Ishikawa (cell line): ENCODE measurements around the gene ZNF385C.

Experiments
- CEBPB ChIP-seq: IDR thresholded peaks from 2 replicates; pipeline ENCODE4 v1.6.1; 2012
- CREB1 ChIP-seq: IDR thresholded peaks from 2 replicates; pipeline ENCODE4 v1.6.1; 2012; ENCODE audit warnings: low read depth
- EGR1 ChIP-seq: IDR thresholded peaks from 2 replicates; pipeline ENCODE4 v1.6.1; 2012
- EP300 ChIP-seq: IDR thresholded peaks from 2 replicates; pipeline ENCODE4 v1.6.1; 2012; ENCODE audit warnings: borderline replicate concordance
- FOXM1 ChIP-seq: IDR thresholded peaks from 2 replicates; pipeline ENCODE4 v1.6.1; 2012; ENCODE audit warnings: low read depth, borderline replicate concordance
- NFIC ChIP-seq: IDR thresholded peaks from 2 replicates; pipeline ENCODE4 v1.6.1; 2012
- RAD21 ChIP-seq: IDR thresholded peaks from 2 replicates; pipeline ENCODE4 v1.6.1; 2012; ENCODE audit warnings: low read depth
- TAF1 ChIP-seq: IDR thresholded peaks from 2 replicates; pipeline ENCODE4 v1.6.1; 2012; ENCODE audit warnings: low read depth, mild to moderate bottlenecking
- TCF12 ChIP-seq: IDR thresholded peaks from 2 replicates; pipeline ENCODE4 v1.6.1; 2012; ENCODE audit warnings: low read depth
- TEAD4 ChIP-seq: IDR thresholded peaks from 2 replicates; pipeline ENCODE4 v1.6.1; 2012
- YY1 ChIP-seq: IDR thresholded peaks from 2 replicates; pipeline ENCODE4 v1.6.1; 2012; ENCODE audit warnings: low read depth
- ZBTB7A ChIP-seq: IDR thresholded peaks from 2 replicates; pipeline ENCODE4 v1.6.1; 2012; ENCODE audit warnings: low read depth
- TF ChIP-seq, protein P1 (sequence below): IDR thresholded peaks from 2 replicates; pipeline ENCODE4 v1.6.1; 2012; ENCODE audit warnings: low read depth, mild to moderate bottlenecking
- TF ChIP-seq, protein P2 (sequence below): IDR thresholded peaks from 2 replicates; pipeline ENCODE4 v1.6.1; 2012
- TF ChIP-seq, protein P3 (sequence below): IDR thresholded peaks from 2 replicates; pipeline ENCODE4 v1.6.1; 2012

Gene ZNF385C

GRCh38 chr17:42087736-42088705 is 10.3 kb downstream of the ZNF385C start:
- TF ChIP-seq EGR1 (no peak), CREB1 (no peak), FOXM1 (no peak), NFIC (no peak), TCF12 (no peak), ZBTB7A (no peak), TAF1 (no peak), CEBPB (no peak), TEAD4 (no peak), EP300 (no peak), YY1 (no peak), RAD21 (no peak)
- TF ChIP-seq, protein P1, sequence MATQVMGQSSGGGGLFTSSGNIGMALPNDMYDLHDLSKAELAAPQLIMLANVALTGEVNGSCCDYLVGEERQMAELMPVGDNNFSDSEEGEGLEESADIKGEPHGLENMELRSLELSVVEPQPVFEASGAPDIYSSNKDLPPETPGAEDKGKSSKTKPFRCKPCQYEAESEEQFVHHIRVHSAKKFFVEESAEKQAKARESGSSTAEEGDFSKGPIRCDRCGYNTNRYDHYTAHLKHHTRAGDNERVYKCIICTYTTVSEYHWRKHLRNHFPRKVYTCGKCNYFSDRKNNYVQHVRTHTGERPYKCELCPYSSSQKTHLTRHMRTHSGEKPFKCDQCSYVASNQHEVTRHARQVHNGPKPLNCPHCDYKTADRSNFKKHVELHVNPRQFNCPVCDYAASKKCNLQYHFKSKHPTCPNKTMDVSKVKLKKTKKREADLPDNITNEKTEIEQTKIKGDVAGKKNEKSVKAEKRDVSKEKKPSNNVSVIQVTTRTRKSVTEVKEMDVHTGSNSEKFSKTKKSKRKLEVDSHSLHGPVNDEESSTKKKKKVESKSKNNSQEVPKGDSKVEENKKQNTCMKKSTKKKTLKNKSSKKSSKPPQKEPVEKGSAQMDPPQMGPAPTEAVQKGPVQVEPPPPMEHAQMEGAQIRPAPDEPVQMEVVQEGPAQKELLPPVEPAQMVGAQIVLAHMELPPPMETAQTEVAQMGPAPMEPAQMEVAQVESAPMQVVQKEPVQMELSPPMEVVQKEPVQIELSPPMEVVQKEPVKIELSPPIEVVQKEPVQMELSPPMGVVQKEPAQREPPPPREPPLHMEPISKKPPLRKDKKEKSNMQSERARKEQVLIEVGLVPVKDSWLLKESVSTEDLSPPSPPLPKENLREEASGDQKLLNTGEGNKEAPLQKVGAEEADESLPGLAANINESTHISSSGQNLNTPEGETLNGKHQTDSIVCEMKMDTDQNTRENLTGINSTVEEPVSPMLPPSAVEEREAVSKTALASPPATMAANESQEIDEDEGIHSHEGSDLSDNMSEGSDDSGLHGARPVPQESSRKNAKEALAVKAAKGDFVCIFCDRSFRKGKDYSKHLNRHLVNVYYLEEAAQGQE = no peak
- TF ChIP-seq, protein P2, sequence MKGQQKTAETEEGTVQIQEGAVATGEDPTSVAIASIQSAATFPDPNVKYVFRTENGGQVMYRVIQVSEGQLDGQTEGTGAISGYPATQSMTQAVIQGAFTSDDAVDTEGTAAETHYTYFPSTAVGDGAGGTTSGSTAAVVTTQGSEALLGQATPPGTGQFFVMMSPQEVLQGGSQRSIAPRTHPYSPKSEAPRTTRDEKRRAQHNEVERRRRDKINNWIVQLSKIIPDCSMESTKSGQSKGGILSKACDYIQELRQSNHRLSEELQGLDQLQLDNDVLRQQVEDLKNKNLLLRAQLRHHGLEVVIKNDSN = no peak
- TF ChIP-seq, protein P3, sequence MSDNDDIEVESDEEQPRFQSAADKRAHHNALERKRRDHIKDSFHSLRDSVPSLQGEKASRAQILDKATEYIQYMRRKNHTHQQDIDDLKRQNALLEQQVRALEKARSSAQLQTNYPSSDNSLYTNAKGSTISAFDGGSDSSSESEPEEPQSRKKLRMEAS = no peak

GRCh38 chr17:42087042-42087701 is 11.1 kb downstream of the ZNF385C start:
- TF ChIP-seq, protein P3 = no peak
- no peak for TF ChIP-seq NFIC
- no peak for TF ChIP-seq FOXM1

GRCh38 chr17:42081516-42082129 is 16.6 kb downstream of the ZNF385C start:
- TF ChIP-seq FOXM1 = no peak
- no peak; the same call in 1 of the 2 replicates for TF ChIP-seq NFIC
- TF ChIP-seq CEBPB = no peak
- TF ChIP-seq TCF12 = no peak
- TF ChIP-seq ZBTB7A = no peak
- TF ChIP-seq EGR1 = no peak
- TF ChIP-seq TEAD4 = no peak
- TF ChIP-seq, protein P2 = no peak
- TF ChIP-seq, protein P1 = no peak
- no peak for TF ChIP-seq CREB1
- TF ChIP-seq EP300 = no peak
- TF ChIP-seq RAD21 = no peak
- TF ChIP-seq, protein P3 = no peak
- no peak for TF ChIP-seq YY1
- no peak for TF ChIP-seq TAF1

DNA sequence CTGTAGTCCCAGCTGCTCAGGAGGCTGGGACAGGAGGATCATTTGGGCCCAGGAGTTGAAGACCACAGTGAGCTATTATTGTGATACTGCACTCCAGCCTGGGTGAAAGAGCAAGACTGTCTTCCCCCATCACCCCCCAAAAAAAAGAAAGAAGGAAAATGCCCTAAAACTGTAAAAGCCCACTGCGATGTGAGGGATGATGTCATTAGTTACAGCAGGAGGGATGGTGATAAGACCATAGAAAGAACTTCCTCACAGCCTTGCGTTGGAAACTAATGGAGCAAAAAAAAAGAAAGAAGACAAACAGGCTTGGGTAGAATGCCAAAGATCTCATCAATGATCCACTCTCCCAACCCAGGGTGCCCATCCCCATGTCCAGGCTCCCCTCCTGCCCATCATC is 18.7 kb downstream of the ZNF385C start:
- TF ChIP-seq ZBTB7A (no peak), FOXM1 (no peak), CREB1 (no peak), RAD21 (no peak), YY1 (no peak), EGR1 (no peak), EP300 (no peak), CEBPB (no peak), TEAD4 (no peak), TCF12 (no peak), NFIC (no peak), TAF1 (no peak)
- TF ChIP-seq, protein P1 = no peak
- TF ChIP-seq, protein P2 = no peak
- TF ChIP-seq, protein P3 = no peak
